Esophagus squamous epithelium (tissue), 5 donors: Measurements from ENCODE around the gene PARVA. TPM values are rescaled to one million over a fixed set of nuclear protein-coding genes. Genes with fewer than 3 reads are reported as not detected.
A peak's percentile ranks its signal among the peaks of the same experiment; 100 is the strongest.

ENCODE experiments used
- DNase-seq: peaks from one replicate; lab custom pipeline; 2025; lab: John Stamatoyannopoulos, UW
- H3K27ac ChIP-seq, 4 donors: fragments of 200-600 bp; sonication (generic); one replicate each; pipeline ENCODE4 v1.5.1; 2016 to 2019; ENCODE audit warnings: mild to moderate bottlenecking in 1 of 4
- H3K27me3 ChIP-seq, 4 donors: fragments of 200-600 bp; sonication (generic); 1 replicate in 3 of 4; 2 replicates in 1 of 4; pipeline versions ENCODE4 v1.5.1 to v1.6.0; 2017 to 2021; ENCODE audit warnings: antibody characterized with exemption in 1 of 4
- H3K36me3 ChIP-seq, 3 donors: fragments of 200-600 bp; sonication (generic); one replicate each; pipeline ENCODE4 v1.5.1; 2016 to 2019
- H3K4me1 ChIP-seq, 3 donors: fragments of 200-600 bp; sonication (generic); one replicate each; pipeline ENCODE4 v1.5.1; 2017 to 2019
- H3K4me3 ChIP-seq, 4 donors: fragments of 200-600 bp; sonication (generic); 1 replicate in 3 of 4; 2 replicates in 1 of 4; pipeline ENCODE4 v1.5.1; 2016 to 2019; ENCODE audit warnings: mild to moderate bottlenecking in 2 of 4, moderate library complexity in 1 of 4
- H3K9me3 ChIP-seq, 3 donors: fragments of 200-600 bp; sonication (generic); one replicate each; pipeline ENCODE4 v1.5.1; 2016 to 2019
- CTCF ChIP-seq, 6 experiments: fragments of 450-650 bp in 4 of 6; fragments of 200-600 bp in 2 of 6; sonication (generic) in 2 of 6; IDR thresholded peaks; one replicate each; pipeline ENCODE4 v1.5.1; 2016 to 2019; ENCODE audit warnings: antibody characterized with exemption in 6 of 6, mild to moderate bottlenecking in 4 of 6, moderate library complexity in 4 of 6
- POLR2A ChIP-seq, 4 donors: fragments of 450-650 bp; IDR thresholded peaks; one replicate each; pipeline ENCODE4 v1.6.1; 2017; ENCODE audit warnings: antibody characterized with exemption in 4 of 4, mild to moderate bottlenecking in 4 of 4, moderate library complexity in 3 of 4
- WGBS, 2 donors: methylation state at CpG; one replicate each; pipeline ENCODE4 v1.1.5; 2018; 5-methylcytosine and 5-hydroxymethylcytosine counted together
- intact Hi-C: fragments of 100-400 bp; cut with DNase I; formaldehyde crosslinking; loops from one replicate; pipeline ENCODE4 v1.15.0; 2022
- total RNA-seq, 4 donors: library from RNA; depleted of rRNA; stranded (reverse); fragments of >200 nt; gene quantifications; one replicate each; pipeline ENCODE4 v1.1.0, GENCODE V29; 2016
- donor health status: DM: yes; HTN: yes; CAD: no.

Gene PARVA
- total RNA-seq, 4 donors from 2014 or later = 8.6 to 66.9 (median 16.2) TPM

GRCh38 chr11:12547953-12548650 is 170.7 kb downstream of the PARVA start:
- TF ChIP-seq POLR2A (IDR thresholded peaks at IDR 0.05) (no peak), CTCF (IDR thresholded peaks at IDR 0.05) (no peak)
- DNase-seq = no peak
- no peaks in the 10 kb centered on the region for H3K9me3 ChIP-seq
- no peaks in the 10 kb centered on the region for H3K27me3 ChIP-seq
- no peak overlapping the region for H3K27ac ChIP-seq
- H3K36me3 ChIP-seq = no peaks in the 10 kb centered on the region
- H3K4me1 ChIP-seq = no peaks in the 10 kb centered on the region
- WGBS, 2 donors = 88 to 97% methylated on average over 4 of the region's 5 CpGs
- intact Hi-C loops = no loop called here
- no peak overlapping the region for H3K4me3 ChIP-seq

GRCh38 chr11:12552692-12553091 is 175.3 kb downstream of the PARVA start:
- DNase-seq = no peak
- no peak overlapping the region for H3K4me3 ChIP-seq
- intact Hi-C loops = no loop called here
- H3K4me1 ChIP-seq = peaks cover 0 to 20% (median 9%) of the 10 kb centered on the region in 3 donors
- H3K36me3 ChIP-seq = no peaks in the 10 kb centered on the region
- TF ChIP-seq CTCF (IDR thresholded peaks at IDR 0.05) (no peak), POLR2A (IDR thresholded peaks at IDR 0.05) (no peak)
- 58 to 81% methylated on average over 4 of the region's 4 CpGs for WGBS, 2 donors
- peak overlapping the region in 1 of 4 donors; percentile 15 for H3K27ac ChIP-seq
- H3K27me3 ChIP-seq = no peaks in the 10 kb centered on the region
- no peaks in the 10 kb centered on the region for H3K9me3 ChIP-seq

GRCh38 chr11:12554122-12554521 is 176.8 kb downstream of the PARVA start:
- H3K36me3 ChIP-seq = no peaks in the 10 kb centered on the region
- intact Hi-C loops = no loop called here
- H3K4me3 ChIP-seq = no peak overlapping the region
- 0% methylated on average over 1 of the region's 1 CpG for WGBS, 2 donors
- H3K9me3 ChIP-seq = no peaks in the 10 kb centered on the region
- no peak overlapping the region for H3K27ac ChIP-seq
- H3K27me3 ChIP-seq = no peaks in the 10 kb centered on the region
- TF ChIP-seq CTCF (IDR thresholded peaks at IDR 0.05) (no peak), POLR2A (IDR thresholded peaks at IDR 0.05) (no peak)
- no peak for DNase-seq
- peaks cover 0 to 20% (median 9%) of the 10 kb centered on the region in 3 donors for H3K4me1 ChIP-seq

GRCh38 chr11:12556155-12556554 is 178.8 kb downstream of the PARVA start:
- H3K4me1 ChIP-seq = peaks cover 0 to 20% (median 9%) of the 10 kb centered on the region in 3 donors
- H3K36me3 ChIP-seq = no peaks in the 10 kb centered on the region
- WGBS, 2 donors = 13 to 21% methylated on average over 2 to 3 of the region's 3 CpGs
- intact Hi-C loops = no loop called here
- H3K27ac ChIP-seq = peak overlapping the region in 3 of 4 donors; percentile 42 to 72 (median 48)
- no peak for DNase-seq
- no peaks in the 10 kb centered on the region for H3K27me3 ChIP-seq
- no peak for TF ChIP-seq POLR2A (IDR thresholded peaks at IDR 0.05)
- TF ChIP-seq CTCF (IDR thresholded peaks at IDR 0.05) = no peak
- H3K4me3 ChIP-seq = no peak overlapping the region
- H3K9me3 ChIP-seq = no peaks in the 10 kb centered on the region

- intact Hi-C loops = no loop called here
- H3K27ac ChIP-seq = peak overlapping the region; percentile 11 to 72 (median 58)
These were observed 179.5 kb downstream of the PARVA start for GRCh38 chr11:12556788-12557384.

More at GRCh38 chr11:12556788-12557384, 179.5 kb downstream of the PARVA start:
- DNase-seq = no peak
- Histone ChIP-seq H3K27me3 (no peaks in the 10 kb centered on the region), H3K4me3 (no peak overlapping the region), H3K9me3 (no peaks in the 10 kb centered on the region), H3K4me1 (peaks cover 0 to 20% (median 9%) of the 10 kb centered on the region in 3 donors), H3K36me3 (no peaks in the 10 kb centered on the region)
- no peak for TF ChIP-seq POLR2A (IDR thresholded peaks at IDR 0.05)
- no peak for TF ChIP-seq CTCF (IDR thresholded peaks at IDR 0.05)
- 17 to 29% methylated on average over 6 of the region's 6 CpGs for WGBS, 2 donors
